ENCODE measurements around the gene AGMO.

- no peak for TF ChIP-seq POLR2A (IDR thresholded peaks at IDR 0.05)
- TF ChIP-seq, protein P1, sequence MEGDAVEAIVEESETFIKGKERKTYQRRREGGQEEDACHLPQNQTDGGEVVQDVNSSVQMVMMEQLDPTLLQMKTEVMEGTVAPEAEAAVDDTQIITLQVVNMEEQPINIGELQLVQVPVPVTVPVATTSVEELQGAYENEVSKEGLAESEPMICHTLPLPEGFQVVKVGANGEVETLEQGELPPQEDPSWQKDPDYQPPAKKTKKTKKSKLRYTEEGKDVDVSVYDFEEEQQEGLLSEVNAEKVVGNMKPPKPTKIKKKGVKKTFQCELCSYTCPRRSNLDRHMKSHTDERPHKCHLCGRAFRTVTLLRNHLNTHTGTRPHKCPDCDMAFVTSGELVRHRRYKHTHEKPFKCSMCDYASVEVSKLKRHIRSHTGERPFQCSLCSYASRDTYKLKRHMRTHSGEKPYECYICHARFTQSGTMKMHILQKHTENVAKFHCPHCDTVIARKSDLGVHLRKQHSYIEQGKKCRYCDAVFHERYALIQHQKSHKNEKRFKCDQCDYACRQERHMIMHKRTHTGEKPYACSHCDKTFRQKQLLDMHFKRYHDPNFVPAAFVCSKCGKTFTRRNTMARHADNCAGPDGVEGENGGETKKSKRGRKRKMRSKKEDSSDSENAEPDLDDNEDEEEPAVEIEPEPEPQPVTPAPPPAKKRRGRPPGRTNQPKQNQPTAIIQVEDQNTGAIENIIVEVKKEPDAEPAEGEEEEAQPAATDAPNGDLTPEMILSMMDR (IDR thresholded peaks at IDR 0.05 in 4 of 5, conservative IDR thresholded peaks at IDR 0.05 in 1 of 5), result no peak
These were observed 15.8 kb upstream of the AGMO start for GRCh38 chr7:15577600-15577999.
